ENCODE data around the gene CREB5.

DNA sequence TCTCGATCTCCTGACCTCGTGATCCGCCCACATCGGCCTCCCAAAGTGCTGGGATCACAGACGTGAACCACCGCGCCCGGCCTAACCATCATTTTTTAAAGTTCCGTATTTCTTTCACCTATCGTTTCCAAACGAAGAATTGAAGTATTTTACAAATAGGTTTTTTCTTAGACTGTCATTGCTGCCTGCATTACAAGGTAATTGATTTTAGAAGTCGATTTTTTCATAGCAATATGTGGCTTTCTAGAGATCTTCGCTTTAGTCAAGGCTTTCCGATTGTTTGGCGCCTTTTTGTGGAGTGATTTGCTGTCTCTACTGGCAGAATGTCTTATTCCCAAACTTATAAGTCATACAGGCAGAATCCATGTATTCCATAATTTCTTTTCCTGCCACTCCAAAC lies 436.6 kb downstream of the CREB5 start:
- TF ChIP-seq SIN3A (IDR thresholded peaks at IDR 0.05; ENCODE audit: low read depth) (no peak), ELF1 (IDR thresholded peaks at IDR 0.05; ENCODE audit: borderline replicate concordance, low read depth) (no peak), CTCF (IDR thresholded peaks at IDR 0.05 in 2 of 3, conservative IDR thresholded peaks at IDR 0.05 in 1 of 3; ENCODE audit: borderline replicate concordance in 1 of 3, insufficient read depth in 1 of 3, low read depth in 2 of 3, low read length in 2 of 3) (no peak), RAD21 (IDR thresholded peaks at IDR 0.05; ENCODE audit: low read depth) (no peak), SP1 (IDR thresholded peaks at IDR 0.05; ENCODE audit: low read depth) (no peak)
- TF ChIP-seq, protein P1, sequence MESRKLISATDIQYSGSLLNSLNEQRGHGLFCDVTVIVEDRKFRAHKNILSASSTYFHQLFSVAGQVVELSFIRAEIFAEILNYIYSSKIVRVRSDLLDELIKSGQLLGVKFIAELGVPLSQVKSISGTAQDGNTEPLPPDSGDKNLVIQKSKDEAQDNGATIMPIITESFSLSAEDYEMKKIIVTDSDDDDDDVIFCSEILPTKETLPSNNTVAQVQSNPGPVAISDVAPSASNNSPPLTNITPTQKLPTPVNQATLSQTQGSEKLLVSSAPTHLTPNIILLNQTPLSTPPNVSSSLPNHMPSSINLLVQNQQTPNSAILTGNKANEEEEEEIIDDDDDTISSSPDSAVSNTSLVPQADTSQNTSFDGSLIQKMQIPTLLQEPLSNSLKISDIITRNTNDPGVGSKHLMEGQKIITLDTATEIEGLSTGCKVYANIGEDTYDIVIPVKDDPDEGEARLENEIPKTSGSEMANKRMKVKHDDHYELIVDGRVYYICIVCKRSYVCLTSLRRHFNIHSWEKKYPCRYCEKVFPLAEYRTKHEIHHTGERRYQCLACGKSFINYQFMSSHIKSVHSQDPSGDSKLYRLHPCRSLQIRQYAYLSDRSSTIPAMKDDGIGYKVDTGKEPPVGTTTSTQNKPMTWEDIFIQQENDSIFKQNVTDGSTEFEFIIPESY (IDR thresholded peaks at IDR 0.05; ENCODE audit: extremely low read depth, insufficient replicate concordance, low read length) = no peak
